IPS-NIHi11 (cell line): ENCODE results near the gene GRB10.

Source experiments
- DNase-seq: peaks from one replicate; pipeline ENCODE4 v3.0.0; 2012; ENCODE audit warnings: mixed read lengths, low spot score

Gene GRB10

DNA sequence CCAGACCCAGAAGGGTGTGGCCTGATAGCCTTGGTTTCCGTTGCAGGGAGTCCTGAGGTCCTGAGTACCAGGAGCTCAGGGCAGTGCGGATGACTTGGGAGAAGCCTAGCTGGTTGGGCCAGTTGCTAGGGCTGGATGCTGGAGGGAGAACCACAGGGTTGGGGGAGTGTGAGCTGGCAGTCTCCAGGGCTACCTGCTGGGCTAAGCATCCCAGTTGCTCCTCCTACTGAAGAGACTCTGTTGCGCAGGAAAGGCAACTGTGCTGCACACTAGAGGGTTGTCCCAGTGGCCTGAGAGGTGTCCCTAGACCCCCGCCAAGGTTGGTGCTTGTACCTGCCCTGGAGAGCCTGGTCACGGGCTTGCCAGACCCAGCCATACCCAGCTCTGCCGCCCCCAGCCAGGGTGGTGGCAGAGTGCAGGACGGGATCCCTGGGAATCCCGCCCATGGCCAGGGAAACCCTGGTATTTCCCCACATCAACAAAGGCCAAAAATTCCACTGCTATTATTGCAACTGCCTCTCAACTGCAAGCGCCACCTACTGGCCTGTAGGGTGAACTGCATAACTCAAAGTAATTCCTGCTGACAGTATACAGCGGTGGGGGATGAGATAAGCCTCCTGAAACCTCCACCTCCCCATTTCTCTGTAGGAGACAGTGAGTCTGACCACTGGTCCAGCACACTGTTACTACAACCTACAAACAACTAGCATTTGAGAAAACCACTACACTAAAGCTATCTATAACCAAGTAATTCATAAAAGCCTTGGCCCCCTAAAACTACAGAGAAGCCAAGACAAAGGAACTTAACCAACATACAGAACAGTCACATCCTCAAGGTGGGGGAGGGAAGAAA, 149.9 kb downstream of the GRB10 start:
- DNase-seq = peak; percentile 66

- no peak for DNase-seq
Observed at GRCh38 chr7:50631639-50632038, 151.1 kb downstream of the GRB10 start.

GRCh38 chr7:50631100-50631499, 151.6 kb downstream of the GRB10 start:
- no peak for DNase-seq

DNA sequence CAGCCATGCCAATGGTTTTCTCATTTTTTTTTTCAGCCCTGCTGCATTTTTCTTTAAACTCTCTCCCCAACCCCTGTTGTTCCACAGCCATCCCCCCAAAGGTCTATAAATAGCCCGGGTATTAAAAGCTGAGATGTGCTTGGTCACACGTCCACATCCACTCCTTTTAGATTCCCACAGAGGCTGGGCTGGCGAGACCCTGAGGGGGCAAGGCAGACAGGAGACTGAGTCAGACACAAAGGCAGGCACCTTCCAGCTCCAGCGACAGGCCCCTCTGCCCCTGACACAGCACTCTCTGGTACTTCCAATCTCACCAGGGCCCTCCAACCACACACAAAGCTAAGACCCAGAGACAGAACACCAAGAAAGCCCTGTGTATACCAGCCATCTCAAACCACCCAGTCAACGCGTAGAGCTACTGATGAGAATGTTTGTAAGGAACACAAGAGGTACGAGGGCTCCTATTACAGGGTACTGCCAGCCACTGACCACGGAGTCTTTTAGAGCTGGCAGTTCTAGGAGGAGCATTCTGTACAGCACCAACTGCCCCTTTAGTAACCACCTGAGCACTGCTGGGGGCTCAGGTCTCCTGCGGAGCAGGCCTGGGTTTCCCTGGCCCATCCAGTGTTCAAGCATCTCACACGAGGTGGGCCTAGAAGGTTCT, 153.3 kb downstream of the GRB10 start:
- no peak for DNase-seq

GRCh38 chr7:50628434-50629084, 154.1 kb downstream of the GRB10 start:
- DNase-seq = peak; percentile 66

DNA sequence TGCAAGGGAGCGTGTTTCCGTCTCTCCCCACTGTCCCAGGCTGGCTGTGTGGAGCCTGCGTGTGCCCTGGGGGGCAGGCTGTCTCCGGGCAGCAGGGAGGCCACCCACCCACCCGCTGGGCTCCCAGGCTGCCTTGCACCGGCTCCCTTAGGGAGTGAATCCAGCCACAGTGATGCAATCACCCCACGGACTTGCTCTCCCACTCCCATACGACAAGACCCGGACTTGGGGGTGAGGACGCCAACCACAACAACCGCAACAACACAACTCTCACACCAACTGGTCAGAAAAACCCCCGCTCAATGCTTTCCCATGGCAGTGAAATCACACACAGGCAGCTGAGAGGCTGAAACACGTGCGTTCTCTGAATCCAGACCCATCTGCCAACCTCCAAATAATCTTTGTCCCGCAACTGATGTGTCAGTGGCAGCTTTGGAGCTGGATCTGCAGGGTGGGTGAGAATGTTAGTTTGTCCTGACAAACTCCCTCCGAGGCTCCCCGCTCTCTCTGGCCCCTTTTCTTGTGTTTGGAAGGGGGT, 154.8 kb downstream of the GRB10 start:
- no peak for DNase-seq

DNA sequence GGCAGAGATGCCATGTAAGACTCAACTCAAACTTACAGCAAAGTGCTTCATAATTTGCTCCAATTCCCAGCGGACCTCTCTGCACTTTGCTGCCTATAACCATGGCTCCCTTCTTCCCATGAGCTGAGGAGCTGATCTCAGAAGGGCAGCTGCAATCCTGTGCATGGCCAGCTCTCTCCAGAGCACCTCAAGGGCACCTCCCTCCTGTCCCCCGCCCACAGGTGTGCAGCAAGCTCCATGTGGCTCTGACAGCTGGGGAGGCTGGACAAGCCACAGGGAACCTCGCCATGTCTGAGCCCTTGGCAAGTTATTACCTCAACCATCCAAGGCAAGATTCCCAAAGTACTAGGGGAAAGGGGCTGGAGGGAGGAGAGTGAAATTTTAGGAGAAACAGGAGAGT, 156.4 kb downstream of the GRB10 start:
- no peak for DNase-seq

GRCh38 chr7:50625360-50625759, 157.3 kb downstream of the GRB10 start:
- DNase-seq = no peak

DNA sequence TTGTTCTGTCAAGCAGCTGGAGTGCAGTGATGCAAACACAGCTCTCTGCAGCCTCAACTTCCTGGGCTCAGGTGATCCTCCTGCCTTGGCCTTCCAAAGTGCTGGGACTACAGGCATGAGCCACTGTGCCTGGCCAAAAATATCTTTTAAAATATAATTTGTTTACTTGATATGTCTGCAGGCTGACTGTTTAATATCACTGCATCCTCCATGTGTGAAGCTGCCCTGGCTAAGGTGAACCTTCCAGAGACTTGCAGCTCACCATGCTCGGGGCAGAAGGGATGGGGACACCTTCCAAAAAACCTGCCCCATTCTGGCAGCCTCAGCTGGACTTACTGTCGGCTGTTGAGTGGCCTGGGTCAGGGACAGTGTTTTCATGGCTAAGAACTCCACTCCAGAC, 159.9 kb downstream of the GRB10 start:
- DNase-seq = no peak

- no peak for DNase-seq
Observed at GRCh38 chr7:50621973-50622490, 160.7 kb downstream of the GRB10 start.

DNA sequence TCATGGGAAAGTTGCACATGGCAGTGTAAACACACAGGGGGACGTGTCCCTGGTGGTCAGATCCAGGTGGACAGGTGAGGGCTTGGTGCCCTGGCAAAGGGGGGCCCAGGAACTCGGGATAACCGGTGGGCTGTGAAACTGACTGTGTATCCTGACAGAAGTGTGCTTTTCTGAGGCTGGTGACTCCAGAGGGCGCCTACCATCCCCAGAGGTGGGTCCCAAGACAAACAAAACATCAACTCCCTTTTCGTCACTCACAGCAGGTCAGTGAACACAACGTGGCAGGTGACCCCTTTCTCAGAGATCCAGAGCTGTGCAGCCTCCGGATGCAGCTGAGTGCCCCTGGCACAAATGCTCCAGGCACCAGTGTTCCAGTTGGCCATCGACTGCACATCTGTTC, 161.5 kb downstream of the GRB10 start:
- no peak for DNase-seq

- DNase-seq = no peak
Observed at GRCh38 chr7:50620433-50620832, 162.3 kb downstream of the GRB10 start.

DNA sequence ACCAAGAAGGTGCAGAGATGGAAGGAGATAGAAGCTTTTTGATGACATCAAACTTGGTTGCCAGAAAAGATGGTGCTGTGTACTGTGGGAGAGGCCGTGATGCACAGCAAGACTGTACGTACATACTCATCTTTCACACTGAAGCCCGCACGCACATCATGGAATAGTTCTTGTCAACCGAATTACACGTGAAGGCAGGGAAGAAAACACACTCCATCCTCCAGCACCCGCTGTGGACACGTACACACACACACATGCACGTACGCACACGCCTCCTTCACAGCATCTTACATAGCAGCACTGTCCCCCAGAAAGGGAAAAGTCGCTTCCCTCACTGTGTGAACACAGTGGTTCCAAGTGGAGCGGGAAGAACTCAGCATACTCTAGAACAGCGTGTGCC, 163.0 kb downstream of the GRB10 start:
- no peak for DNase-seq

- no peak for DNase-seq
Observed at GRCh38 chr7:50618281-50618680, 164.4 kb downstream of the GRB10 start.

DNA sequence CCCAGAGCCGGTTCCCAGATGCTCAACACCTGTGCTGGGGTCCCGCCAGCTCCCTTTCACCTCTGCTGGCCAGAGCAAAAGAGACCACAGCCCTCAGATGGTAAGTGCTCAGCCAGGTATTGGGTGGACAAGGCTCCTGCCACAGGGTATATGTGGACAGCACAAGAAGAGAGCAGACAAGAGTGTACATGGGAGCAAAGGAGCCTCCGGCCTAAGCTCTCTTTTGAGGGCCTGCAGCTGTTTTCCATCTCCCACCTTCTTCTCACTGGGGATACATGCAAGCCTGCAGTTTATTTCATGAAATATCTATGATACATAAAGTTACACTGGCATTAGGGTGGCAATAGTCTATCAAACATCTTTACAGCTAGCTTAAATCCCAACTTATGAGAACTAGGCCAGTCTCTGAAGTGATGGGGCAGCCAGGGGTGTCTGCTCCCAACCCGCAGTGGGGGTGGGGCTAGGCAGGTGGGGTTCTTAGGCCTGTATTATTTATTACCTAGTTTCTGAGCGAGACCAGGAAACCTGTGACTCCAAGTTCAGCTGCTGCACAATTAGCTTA, 167.1 kb downstream of the GRB10 start:
- DNase-seq = no peak

GRCh38 chr7:50614721-50615518, 167.8 kb downstream of the GRB10 start:
- DNase-seq = no peak

- DNase-seq = no peak
Observed at GRCh38 chr7:50613473-50613872, 169.2 kb downstream of the GRB10 start.

- no peak for DNase-seq
Observed at GRCh38 chr7:50612704-50613103, 170.0 kb downstream of the GRB10 start.

- DNase-seq = no peak
Observed at GRCh38 chr7:50610521-50611277, 172.0 kb downstream of the GRB10 start.

GRCh38 chr7:50608196-50608906, 174.3 kb downstream of the GRB10 start:
- DNase-seq = no peak
